Activated T-cell treated with anti-CD3 and anti-CD28 coated beads for 1 hour (primary cell): ENCODE results near the gene MEIS3.

Experiments
- DNase-seq: peaks from one replicate; pipeline ENCODE4 v3.0.0-alpha.2; 2020; ENCODE audit warnings: low read depth

The MEIS3 gene

GRCh38 chr19:47357788-47358680 is 61.3 kb downstream of the MEIS3 start:
- no peak for DNase-seq

GRCh38 chr19:47356900-47357299 is 62.4 kb downstream of the MEIS3 start:
- no peak for DNase-seq

- DNase-seq: no peak
Measured at GRCh38 chr19:47353307-47353712, 66.0 kb downstream of the MEIS3 start.
